Neural progenitor cell (in vitro differentiated cells): ENCODE results near the gene FARP1. TPM values are rescaled to one million over a fixed set of nuclear protein-coding genes. Genes with fewer than 3 reads are reported as not detected.

ENCODE experiments used
- DNase-seq: peaks from one replicate; pipeline ENCODE4 v3.0.0-alpha.2; 2016; ENCODE audit warnings: low spot score
- H2AFZ ChIP-seq: fragments of 200-600 bp; sonication (generic); replicated peaks from 2 replicates; pipeline ENCODE4 v1.6.1; 2016; ENCODE audit warnings: antibody characterized with exemption
- H3F3A ChIP-seq: fragments of 200-600 bp; sonication (generic); 2 replicates; pipeline ENCODE4 v1.6.1; 2016; ENCODE audit warnings: antibody characterized with exemption, low read depth
- H3K27ac ChIP-seq: fragments of 200-600 bp; sonication (generic); 2 replicates; pipeline ENCODE4 v1.5.1; 2016; ENCODE audit warnings: mild to moderate bottlenecking
- H3K27me3 ChIP-seq: fragments of 200-600 bp; sonication (generic); 2 replicates; pipeline ENCODE4 v1.6.1; 2016; ENCODE audit warnings: mild to moderate bottlenecking, moderate library complexity
- H3K36me3 ChIP-seq: fragments of 200-600 bp; sonication (generic); 2 replicates; pipeline ENCODE4 v1.5.1; 2016
- H3K4me1 ChIP-seq: fragments of 200-600 bp; sonication (generic); 2 replicates; pipeline ENCODE4 v1.6.1; 2016; ENCODE audit warnings: mixed run types
- H3K4me2 ChIP-seq: fragments of 200-600 bp; sonication (generic); 2 replicates; pipeline ENCODE4 v1.6.1; 2016
- H3K4me3 ChIP-seq: fragments of 200-600 bp; sonication (generic); 2 replicates; pipeline ENCODE4 v1.5.1; 2016
- H3K79me2 ChIP-seq: fragments of 200-600 bp; sonication (generic); 2 replicates; pipeline ENCODE4 v1.6.1; 2016; ENCODE audit warnings: low read depth
- H3K9ac ChIP-seq: fragments of 200-600 bp; sonication (generic); 2 replicates; pipeline ENCODE4 v1.6.1; 2016
- H3K9me3 ChIP-seq: fragments of 200-600 bp; sonication (generic); 2 replicates; pipeline ENCODE4 v1.5.1; 2016; ENCODE audit warnings: low read depth
- H4K20me1 ChIP-seq: fragments of 200-600 bp; sonication (generic); 2 replicates; pipeline ENCODE4 v1.6.1; 2016; ENCODE audit warnings: low read depth
- H3K27ac Mint-ChIP-seq: 3 replicates; pipeline ENCODE4 v1.8.0; 2021; ENCODE audit warnings: mixed read lengths
- H3K27me3 Mint-ChIP-seq: 2 replicates; pipeline ENCODE4 v1.8.0; 2022; ENCODE audit warnings: low read depth, mild to moderate bottlenecking, inconsistent platforms, moderate library complexity, mixed read lengths; ENCODE audit not compliant: insufficient read depth
- H3K36me3 Mint-ChIP-seq: 3 replicates; pipeline ENCODE4 v1.8.0; 2021; ENCODE audit warnings: mixed read lengths
- H3K4me1 Mint-ChIP-seq: 3 replicates; pipeline ENCODE4 v1.8.0; 2021; ENCODE audit warnings: mixed read lengths
- H3K4me3 Mint-ChIP-seq: 3 replicates; pipeline ENCODE4 v1.8.0; 2021; ENCODE audit warnings: mild to moderate bottlenecking, moderate library complexity, mixed read lengths
- H3K9me3 Mint-ChIP-seq: 3 replicates; pipeline ENCODE4 v1.8.0; 2020; ENCODE audit warnings: mixed read lengths
- CTCF ChIP-seq: fragments of 200-600 bp; sonication (generic); IDR thresholded peaks from 2 replicates; pipeline ENCODE4 v1.5.1; 2017; ENCODE audit warnings: antibody characterized with exemption, mild to moderate bottlenecking
- EZH2 ChIP-seq: fragments of 200-600 bp; sonication (generic); IDR thresholded peaks from 2 replicates; pipeline ENCODE4 v1.6.1; 2017; ENCODE audit warnings: antibody characterized with exemption, mild to moderate bottlenecking, moderate library complexity
- EZH2phosphoT487 ChIP-seq: fragments of 200-600 bp; sonication (generic); IDR thresholded peaks from 2 replicates; pipeline ENCODE4 v1.6.1; 2017; ENCODE audit warnings: antibody characterized with exemption
- total RNA-seq: library from RNA; depleted of rRNA; stranded (reverse); fragments of >200 nt; gene quantifications from 2 replicates; pipeline ENCODE4 v1.2.3, GENCODE V29; 2015; ENCODE audit warnings: low replicate concordance

FARP1 gene
- total RNA-seq, 1 donor from 2014 or later = 78.0 TPM

GRCh38 chr13:98496479-98496791 lies 353.5 kb downstream of the FARP1 start:
- H3K27me3 Mint-ChIP-seq = peaks cover 2% of the 10 kb centered on the region
- H4K20me1 ChIP-seq = peaks cover 82% of the 10 kb centered on the region
- peak overlapping the region; percentile 72 for H3K27ac ChIP-seq
- H3K4me3 Mint-ChIP-seq = no peak overlapping the region
- DNase-seq = no peak
- H3K36me3 ChIP-seq = no peaks in the 10 kb centered on the region
- peaks cover 26% of the 10 kb centered on the region for H3K36me3 Mint-ChIP-seq
- TF ChIP-seq EZH2phosphoT487 = no peak
- no peak for TF ChIP-seq EZH2
- TF ChIP-seq CTCF = no peak
- peaks cover 47% of the 10 kb centered on the region for H3K4me1 ChIP-seq
- peak overlapping the region; percentile 50 for H3K27ac Mint-ChIP-seq
- H3K4me1 Mint-ChIP-seq = peaks cover 60% of the 10 kb centered on the region
- H3K4me2 ChIP-seq = peak overlapping the region; percentile 23
- no peaks in the 10 kb centered on the region for H3K9me3 ChIP-seq
- H3K9me3 Mint-ChIP-seq = peaks cover 2% of the 10 kb centered on the region
- H3K4me3 ChIP-seq = no peak overlapping the region
- H2AFZ ChIP-seq = no peak overlapping the region
- H3K27me3 ChIP-seq = no peaks in the 10 kb centered on the region
- peaks cover 35% of the 10 kb centered on the region for H3F3A ChIP-seq
- peaks cover 98% of the 10 kb centered on the region for H3K79me2 ChIP-seq
- no peak overlapping the region for H3K9ac ChIP-seq

DNA sequence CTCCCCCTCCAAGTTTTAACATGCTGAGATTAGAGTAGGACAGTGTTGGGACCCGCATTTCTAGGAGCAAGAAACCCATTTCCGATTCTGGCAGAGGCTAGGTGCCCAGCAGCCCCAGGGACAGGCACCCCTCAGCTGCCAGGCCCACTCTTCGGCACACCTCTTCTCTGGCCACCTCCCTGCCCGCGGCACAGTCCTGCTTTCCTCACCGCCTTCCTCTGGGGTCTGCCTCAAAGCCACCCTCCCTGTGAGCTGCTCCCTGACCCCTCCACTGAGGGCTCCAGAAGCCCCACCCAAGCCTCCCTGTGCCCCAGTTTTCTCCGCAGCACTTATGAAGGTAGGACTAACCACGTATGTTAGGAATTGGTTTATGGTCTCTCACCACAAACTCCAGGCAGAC lies 354.1 kb downstream of the FARP1 start:
- peaks cover 56% of the 10 kb centered on the region for H3K4me1 Mint-ChIP-seq
- peaks cover 2% of the 10 kb centered on the region for H3K9me3 Mint-ChIP-seq
- H3K27me3 Mint-ChIP-seq = peaks cover 2% of the 10 kb centered on the region
- Histone ChIP-seq H3K27me3 (no peaks in the 10 kb centered on the region), H3K79me2 (peaks cover 98% of the 10 kb centered on the region), H4K20me1 (peaks cover 81% of the 10 kb centered on the region), H3K27ac (peak overlapping the region; percentile 72), H3F3A (peaks cover 35% of the 10 kb centered on the region), H3K36me3 (no peaks in the 10 kb centered on the region), H2AFZ (no peak overlapping the region), H3K4me2 (no peak overlapping the region), H3K9ac (no peak overlapping the region), H3K4me1 (peaks cover 45% of the 10 kb centered on the region), H3K9me3 (no peaks in the 10 kb centered on the region), H3K4me3 (no peak overlapping the region)
- no peak for TF ChIP-seq CTCF
- TF ChIP-seq EZH2 = no peak
- no peak for TF ChIP-seq EZH2phosphoT487
- H3K27ac Mint-ChIP-seq = peak overlapping the region; percentile 67
- H3K36me3 Mint-ChIP-seq = peaks cover 26% of the 10 kb centered on the region
- DNase-seq = no peak
- H3K4me3 Mint-ChIP-seq = no peak overlapping the region

DNA sequence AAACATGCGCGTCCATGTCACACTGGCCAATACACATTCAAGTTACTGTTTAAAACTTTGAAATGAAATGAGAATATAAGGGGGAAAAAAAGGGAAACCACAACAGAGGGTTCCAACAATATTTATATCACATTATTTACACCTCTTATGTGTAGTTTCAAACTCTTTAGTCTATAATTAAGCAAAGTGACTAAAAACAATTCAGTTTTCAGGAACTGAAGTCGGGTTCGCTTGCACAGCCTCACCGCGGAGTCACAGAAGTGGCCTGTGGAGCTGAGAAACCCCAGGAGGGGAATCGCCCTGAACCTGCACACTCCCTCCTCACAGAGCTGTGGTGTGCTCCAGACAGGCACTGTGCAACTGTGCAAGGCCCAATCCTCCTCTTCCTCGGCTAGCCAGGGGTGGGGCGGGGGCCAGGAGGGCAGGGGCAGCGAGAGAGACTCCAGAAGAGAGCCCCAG lies 358.1 kb downstream of the FARP1 start:
- no peak overlapping the region for H3K27ac ChIP-seq
- H3K4me1 Mint-ChIP-seq = peaks cover 51% of the 10 kb centered on the region
- peaks cover 85% of the 10 kb centered on the region for H4K20me1 ChIP-seq
- H3K4me2 ChIP-seq = no peak overlapping the region
- H3K27me3 Mint-ChIP-seq = peaks cover 3% of the 10 kb centered on the region
- no peak overlapping the region for H3K4me3 Mint-ChIP-seq
- no peaks in the 10 kb centered on the region for H3K9me3 ChIP-seq
- H3F3A ChIP-seq = peaks cover 12% of the 10 kb centered on the region
- DNase-seq = no peak
- peaks cover 45% of the 10 kb centered on the region for H3K36me3 Mint-ChIP-seq
- H3K4me1 ChIP-seq = peaks cover 21% of the 10 kb centered on the region
- H3K9me3 Mint-ChIP-seq = peaks cover 2% of the 10 kb centered on the region
- no peak overlapping the region for H3K27ac Mint-ChIP-seq
- no peak for TF ChIP-seq CTCF
- TF ChIP-seq EZH2phosphoT487 = no peak
- no peak for TF ChIP-seq EZH2
- peaks cover 98% of the 10 kb centered on the region for H3K79me2 ChIP-seq
- H2AFZ ChIP-seq = no peak overlapping the region
- no peaks in the 10 kb centered on the region for H3K36me3 ChIP-seq
- no peaks in the 10 kb centered on the region for H3K27me3 ChIP-seq
- H3K4me3 ChIP-seq = no peak overlapping the region
- no peak overlapping the region for H3K9ac ChIP-seq
